ENCODE data around the gene ZNF134.

Gene ZNF134

DNA sequence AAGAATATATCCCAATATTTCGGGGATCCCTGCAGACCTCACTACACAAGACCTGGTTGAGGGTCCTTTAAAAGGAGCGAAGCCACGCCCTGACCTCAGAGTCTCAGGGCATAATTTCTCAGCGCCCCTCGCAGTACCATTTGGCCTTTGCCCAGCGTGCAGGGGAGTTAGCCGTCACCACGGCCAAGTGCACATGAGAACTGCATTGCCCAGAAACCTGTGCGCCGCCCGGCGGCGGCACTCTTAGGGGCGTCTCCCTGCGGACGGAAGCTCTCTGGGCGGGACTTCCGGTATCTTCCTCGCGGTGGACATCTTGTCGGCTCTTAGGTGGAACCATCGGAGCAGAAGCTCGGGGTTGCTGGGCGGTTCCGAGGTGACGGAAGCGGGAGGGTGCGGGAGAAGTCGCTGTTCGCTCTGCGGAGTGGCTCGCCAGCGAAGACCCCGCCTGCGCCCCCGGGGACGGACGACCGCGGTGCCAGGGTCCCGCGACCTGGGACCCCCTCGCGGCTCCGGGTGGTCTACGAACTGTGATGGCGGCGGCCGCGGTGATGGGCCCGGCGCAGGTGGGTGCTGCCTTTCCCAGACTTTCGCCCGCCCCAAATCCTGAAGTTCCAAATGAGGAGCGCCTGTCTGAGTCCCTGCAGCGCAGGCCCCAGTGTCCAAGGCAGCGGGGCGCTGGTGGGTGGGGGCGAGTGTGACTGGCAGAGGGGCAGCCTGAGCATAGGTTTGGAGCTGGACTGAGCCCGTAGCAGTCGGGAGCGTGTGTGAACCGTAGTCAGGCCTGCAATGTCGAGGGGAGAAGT is at the start of gene ZNF134:
ZNF134 (plus strand) TSS at position 302 of the 803 bp plus-strand sequence. CDS start 5,227 bp downstream, outside the sequence.
- DNase-seq (ENCODE audit: low read depth in 2 of 2), result peak; percentile 79 to 88

DNA sequence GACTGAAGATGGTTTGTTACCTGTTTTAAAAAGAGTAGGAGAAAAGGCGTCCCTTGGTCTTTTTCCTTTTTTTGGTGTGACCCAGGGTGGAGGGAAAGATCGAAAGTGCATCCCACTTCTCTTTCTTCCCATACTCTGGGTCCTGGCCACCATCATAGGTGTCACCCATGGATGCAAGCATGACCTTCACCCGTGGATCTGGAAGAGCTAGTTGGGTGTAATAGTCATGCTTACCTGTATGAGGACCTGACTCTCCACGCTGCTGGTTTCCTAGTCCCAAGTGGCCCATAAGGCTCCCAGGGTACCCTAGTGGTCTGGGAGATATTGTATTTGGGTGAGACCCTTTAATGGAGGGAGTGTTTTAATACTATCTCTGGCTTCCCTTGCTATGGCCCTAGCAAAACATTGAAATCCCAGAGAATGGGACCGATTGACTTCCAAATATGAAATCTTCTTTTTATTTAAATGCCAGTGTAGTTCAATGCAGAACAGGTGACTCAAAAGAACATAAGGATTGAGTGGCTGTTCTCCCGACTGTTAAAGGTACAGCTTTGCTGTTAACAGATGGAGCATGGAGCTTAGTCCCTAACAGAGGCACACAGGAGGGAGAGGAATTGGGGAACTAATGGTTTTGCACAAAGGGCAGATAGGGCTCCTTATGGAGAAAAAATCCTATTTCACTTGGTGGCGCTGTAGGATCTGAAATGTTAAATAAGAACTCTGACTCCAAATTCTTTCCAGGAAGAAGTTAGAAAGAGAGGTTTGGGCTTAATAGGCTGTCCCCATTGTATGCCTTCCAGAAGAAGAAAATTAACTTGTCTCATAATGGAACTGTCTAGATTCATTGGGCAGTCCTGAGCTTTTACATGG is 47.4 kb upstream of the ZNF134 start:
- no peak for DNase-seq (ENCODE audit: low read depth in 2 of 2)

DNA sequence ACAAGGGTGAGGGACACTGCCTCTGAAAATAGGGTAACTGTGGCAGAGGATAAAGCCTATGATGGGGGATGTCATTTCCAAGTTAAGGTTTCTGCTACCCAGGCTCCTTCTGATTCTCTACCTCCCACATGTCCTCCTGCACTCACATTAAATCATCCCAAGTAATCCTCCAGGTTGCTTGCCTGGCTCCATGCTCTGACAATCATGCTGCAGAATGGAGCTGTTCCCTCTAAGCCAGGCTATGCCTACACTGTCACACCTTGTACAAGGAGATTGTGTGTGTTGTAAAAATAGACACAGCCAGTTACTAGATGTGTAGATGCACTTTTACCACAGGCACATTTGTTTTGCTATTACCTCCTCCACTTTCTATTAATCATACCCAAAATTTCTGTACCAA is 43.3 kb upstream of the ZNF134 start:
- DNase-seq (ENCODE audit: low read depth in 2 of 2), result no peak

DNA sequence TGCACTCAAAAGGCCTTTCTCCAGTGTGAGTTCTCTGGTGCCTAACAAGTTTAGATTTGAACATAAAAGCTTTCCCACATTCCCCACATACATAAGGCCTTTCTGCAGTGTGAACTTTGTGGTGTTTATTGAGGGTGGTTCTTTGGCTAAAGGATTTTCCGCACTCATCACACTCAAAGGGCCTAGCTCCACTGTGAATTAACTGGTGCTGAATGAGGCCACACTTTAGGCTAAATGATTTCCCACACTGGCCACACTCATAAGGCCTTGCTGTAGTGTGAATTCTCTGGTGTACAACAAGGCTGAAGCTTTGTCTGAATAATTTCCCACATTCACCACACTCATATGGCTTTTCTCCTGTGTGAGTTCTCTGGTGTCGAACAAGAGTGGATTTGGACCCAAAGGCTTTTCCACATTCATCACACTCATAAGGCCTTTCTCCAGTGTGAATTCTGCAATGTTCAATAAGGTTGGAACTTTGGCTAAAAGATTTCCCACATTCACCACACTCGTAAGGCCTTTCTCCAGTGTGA is 41.6 kb upstream of the ZNF134 start:
- DNase-seq (ENCODE audit: low read depth in 2 of 2), result no peak

DNA sequence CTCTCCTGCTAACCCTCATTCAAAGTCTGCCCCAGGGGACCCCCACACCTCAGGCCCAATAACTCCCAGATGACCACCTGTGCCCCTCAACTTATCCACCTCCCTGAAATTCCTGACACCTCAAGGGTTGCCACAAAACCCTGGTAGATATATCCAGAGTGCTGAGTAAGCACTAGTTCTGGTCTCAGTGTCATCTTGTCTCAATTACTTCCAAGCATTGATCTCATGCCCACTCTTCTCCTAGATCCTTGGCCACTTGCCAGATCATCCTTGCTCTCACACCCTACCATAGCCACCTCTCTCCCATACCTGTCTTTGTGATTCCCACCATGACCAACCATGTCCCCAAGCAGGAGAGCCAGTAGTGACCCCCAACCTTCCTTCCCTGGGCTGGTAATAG is 37.4 kb upstream of the ZNF134 start:
- no peak for DNase-seq (ENCODE audit: low read depth in 2 of 2)

DNA sequence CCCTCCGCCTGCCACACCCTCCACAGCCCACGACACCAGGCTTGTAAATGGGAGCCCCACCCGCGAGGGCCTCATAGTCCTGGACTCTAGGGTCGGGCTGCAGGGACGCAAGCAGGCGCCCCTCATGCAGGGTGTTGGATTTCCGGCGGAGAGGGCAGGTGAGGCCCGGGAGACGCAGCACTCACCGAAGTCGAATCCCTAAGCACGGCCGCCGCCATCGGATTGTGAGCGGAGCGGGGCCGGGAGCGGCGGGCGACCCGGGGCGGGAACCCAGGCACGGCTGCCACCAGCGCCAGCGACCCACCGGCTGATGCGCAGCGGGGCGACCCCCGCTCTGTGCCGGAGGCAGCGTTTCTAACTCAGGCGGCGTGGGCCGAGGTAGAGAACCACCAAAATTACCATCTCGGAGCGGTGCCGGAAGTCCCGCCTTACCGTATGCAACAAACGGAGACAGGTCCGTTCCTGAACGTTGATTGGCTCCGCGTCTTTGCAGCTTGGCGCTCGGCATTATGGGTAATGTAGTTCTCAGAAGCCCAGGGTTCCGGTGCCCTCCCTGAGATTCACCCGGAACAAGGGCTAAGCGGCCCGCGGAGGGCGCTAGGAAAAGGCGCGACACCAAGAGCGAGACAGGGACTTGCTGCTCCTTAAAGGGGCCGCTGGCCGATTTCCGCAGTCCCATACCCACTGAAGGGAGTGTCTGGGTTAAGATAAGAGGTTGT is 35.4 kb upstream of the ZNF134 start, which contains the start of gene ZNF416:
ZNF416 (minus strand) TSS at position 425 of the 719 bp plus-strand sequence; CDS start at position 218, 207 bp downstream.
- peak; percentile 93 to 96 for DNase-seq (ENCODE audit: low read depth in 2 of 2)

DNA sequence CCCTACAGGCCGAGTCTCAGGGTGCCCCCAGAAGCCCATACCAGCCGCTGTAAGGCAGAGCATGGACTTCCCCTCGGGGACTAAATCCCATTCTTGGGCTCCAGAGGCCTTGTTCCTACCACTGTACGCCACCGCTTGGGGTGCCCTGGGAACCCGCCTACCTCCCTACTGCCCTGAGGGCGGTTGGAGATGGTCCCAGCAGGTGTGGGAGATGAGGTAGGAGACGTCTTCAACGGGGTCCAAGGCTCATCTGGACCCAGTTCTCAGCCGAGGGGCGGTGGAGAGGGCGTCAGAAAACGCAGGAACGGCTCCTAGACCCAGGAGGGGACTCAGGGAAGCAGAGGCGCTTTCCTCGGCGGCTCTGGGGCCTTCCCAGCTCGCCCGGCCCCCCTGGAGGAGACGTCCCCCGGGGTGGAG is 30.9 kb upstream of the ZNF134 start:
- no peak for DNase-seq (ENCODE audit: low read depth in 2 of 2)

DNA sequence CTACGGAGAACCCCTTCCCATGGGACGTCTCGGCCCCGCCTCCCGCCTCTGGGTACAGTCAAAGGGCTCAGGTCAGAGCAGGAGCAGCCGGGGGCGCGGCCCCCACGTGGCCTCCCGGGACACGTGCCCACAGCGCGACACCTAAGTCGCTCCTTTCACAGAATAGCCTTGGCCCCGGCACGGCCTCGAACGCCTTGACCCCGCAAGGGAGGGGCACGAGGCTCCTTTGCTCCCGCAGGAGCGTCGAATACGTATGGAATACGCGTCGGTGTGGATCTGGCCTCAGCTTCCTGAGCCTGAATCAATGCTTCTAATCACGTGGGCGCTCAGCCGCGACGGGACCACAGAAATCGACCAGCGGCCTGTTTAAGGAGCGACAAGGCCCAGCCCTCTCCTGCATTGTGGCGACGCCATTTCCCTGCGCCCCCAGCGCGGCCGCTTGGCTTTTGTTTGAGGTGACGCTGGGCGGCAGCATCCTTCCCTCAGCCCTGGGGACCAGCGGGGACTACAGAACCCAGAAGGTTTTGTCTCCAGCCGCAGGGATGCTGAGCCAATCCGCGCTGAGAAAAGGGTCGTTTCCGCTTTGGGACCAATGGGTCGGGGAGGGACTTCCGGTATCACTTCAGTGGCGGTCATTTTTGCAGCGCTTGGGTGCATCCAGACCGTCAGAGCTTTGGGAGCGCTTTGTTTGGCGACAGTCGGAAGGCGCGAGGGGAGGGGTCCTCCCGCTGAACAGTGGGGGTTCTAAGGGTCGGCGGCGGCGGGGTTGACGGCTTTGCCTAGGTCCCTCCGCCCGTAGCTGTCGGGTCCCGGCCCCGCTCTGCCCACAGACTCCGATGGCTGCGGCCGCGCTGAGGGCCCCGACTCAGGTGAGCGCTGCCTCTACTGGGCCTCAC is 30.3 kb upstream of the ZNF134 start, which contains the start of gene ZIK1:
ZIK1 (plus strand) TSS at position 625 of the 896 bp plus-strand sequence; CDS start at position 837, 212 bp downstream.
- peak; percentile 79 to 81 for DNase-seq (ENCODE audit: low read depth in 2 of 2)

DNA sequence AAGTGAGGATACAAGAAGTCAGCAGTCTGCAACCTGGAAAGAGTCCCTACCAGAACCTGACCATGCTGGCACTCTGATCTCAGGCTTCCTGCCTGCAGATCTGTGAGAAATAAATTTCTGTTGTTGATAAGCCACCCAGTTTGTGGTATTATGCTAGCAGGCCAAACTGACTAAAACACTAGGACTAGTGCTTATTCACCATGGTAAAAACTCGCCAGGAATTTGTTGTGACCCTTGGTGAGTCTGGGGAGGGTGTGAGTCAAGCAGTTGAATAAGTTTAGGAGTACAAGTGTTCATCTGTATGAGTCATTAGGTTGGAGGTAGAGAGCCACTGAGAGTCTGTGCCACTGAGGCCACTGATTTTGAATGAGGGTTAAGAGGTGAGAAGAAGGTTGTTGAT is 26.5 kb upstream of the ZNF134 start:
- no peak for DNase-seq (ENCODE audit: low read depth in 2 of 2)

DNA sequence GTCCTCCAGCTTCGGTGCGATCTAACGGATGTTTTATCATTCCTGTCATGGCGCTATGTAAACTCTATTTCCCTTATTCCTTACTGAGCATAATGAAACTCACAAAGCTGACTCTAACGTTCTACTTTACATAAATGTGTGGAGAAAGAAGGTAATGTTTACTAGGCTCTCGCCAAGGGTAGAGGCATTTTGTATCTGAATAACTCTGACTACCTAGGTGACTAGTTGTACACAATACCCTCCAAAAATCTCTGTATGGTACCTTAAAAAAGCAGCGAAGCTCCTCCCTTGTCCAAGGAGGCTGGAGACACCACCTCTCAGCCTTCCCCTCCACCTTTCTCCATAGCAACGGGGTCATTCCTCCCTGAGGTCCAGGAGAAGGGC is 14.7 kb upstream of the ZNF134 start:
- DNase-seq (ENCODE audit: low read depth in 2 of 2), result no peak

DNA sequence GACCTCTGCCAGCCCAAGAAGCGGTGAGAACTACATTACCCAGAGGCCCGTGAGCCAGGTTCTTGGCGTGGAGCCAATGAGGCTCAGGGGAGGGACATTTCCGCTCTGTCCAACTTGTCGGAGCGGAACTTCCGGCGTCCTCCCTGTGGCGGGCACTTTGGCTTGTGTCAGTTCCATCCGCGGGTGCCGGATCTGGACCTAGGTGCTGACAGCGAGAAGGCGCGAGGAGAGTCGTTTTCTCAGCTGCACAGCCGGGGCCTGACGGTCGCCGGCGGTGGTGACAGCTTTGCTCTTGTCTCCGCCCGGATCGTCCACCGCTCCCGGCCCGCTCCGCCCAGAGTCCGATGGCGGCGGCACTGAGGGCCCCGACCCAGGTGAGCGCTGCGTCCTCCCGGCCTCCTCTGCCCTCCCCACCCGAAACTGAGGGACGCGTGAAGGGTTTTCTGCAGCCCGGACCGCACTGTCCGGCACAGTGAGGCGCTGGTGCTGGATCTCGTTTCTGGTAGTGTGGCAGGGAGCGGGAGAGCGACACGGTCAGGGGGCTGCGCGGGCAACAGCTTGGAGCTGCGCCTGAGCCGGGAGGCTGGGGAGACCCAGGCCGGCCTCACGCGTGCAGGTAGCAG is 14.2 kb upstream of the ZNF134 start, which contains the start of gene ZNF530:
ZNF530 (plus strand) TSS at position 125 of the 623 bp plus-strand sequence. CDS start 4,461 bp downstream, outside the sequence.
- peak; percentile 75 to 79 for DNase-seq (ENCODE audit: low read depth in 2 of 2)

DNA sequence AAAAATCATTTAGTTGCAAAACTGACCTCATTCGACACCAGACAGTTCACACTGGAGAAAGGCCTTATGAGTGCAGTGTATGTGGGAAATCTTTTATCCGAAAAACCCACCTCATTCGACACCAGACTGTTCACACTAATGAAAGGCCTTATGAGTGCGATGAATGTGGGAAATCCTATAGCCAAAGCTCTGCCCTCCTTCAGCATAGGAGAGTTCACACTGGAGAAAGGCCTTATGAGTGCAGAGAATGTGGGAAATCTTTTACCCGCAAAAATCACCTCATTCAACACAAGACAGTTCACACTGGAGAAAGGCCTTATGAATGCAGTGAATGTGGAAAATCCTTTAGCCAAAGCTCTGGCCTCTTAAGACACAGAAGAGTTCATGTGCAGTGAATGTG is 7.1 kb upstream of the ZNF134 start:
- DNase-seq (ENCODE audit: low read depth in 2 of 2), result no peak

DNA sequence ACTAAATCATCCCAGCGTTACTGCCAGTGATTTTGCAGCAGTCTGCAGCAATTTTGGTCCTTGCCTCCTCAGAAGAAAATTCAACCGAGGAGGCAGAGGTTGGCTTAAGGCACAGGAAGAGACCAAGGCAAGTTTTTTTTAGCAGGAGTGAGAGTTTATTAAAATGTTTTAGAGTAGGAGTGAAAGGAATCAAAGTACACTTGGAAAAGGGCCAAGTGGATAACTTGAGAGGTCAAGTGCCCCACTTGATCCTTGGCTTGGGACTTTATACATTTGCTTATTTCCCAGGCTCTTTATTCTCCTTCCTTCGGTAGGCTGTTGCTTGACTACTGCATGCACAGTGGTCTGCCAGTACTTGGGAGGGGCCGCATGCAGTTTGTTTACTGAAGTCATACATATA is 2.9 kb upstream of the ZNF134 start:
- no peak for DNase-seq (ENCODE audit: low read depth in 2 of 2)

DNA sequence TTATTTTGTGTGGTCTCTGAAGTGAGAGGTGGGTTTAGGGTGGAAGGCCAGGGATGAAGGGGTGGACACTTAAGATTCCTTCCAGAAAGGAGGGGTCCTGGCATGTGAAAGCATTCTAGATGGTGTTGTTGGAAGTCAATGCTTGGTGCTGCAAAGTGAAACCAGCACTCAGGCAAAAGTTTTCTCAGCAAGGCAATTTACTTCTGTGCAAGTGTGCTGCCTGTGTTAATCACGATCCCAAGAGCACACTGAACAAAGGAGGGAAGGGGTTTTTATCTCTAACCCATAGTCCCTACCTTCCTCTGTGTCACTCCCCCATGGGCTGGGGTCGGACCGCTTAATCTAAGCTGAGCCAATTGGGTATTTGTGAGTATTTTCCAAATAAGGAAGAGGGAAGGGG is 1.3 kb downstream of the ZNF134 start:
- DNase-seq (ENCODE audit: low read depth in 2 of 2), result no peak

DNA sequence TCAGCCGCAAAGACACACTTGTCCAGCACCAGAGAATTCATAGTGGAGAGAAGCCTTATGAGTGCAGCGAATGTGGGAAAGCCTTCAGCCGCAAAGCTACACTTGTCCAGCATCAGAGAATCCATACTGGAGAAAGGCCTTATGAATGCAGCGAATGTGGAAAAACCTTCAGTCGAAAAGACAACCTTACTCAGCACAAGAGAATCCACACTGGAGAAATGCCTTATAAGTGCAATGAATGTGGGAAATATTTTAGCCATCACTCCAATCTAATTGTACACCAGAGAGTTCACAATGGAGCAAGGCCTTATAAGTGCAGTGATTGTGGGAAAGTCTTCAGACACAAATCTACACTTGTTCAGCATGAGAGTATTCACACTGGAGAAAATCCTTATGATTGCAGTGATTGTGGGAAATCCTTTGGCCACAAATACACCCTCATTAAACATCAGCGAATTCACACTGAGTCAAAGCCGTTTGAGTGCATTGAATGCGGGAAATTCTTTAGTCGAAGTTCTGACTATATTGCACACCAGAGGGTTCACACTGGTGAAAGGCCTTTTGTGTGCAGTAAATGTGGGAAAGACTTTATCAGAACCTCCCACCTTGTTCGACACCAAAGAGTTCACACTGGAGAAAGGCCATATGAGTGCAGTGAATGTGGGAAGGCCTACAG is 6.8 kb downstream of the ZNF134 start:
- no peak for DNase-seq (ENCODE audit: low read depth in 2 of 2)

DNA sequence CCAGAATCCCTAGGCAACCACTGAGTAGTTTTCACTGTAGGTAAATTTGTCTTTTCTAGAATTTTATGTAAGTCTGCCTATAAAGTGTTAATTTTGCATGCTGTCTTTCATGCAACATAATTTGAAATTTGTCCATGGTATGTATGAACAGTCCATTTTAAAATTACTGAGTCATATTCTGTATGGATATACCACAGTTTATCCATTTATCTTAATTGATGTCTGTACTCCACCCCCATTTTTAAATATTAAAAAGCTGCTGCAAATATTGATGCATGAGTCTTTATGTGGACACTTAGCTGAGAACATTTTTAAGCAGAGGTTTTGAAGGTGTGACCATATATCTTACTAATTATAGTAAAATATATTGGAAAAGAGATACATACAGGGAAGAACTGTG is 9.0 kb downstream of the ZNF134 start:
- DNase-seq (ENCODE audit: low read depth in 2 of 2), result no peak

DNA sequence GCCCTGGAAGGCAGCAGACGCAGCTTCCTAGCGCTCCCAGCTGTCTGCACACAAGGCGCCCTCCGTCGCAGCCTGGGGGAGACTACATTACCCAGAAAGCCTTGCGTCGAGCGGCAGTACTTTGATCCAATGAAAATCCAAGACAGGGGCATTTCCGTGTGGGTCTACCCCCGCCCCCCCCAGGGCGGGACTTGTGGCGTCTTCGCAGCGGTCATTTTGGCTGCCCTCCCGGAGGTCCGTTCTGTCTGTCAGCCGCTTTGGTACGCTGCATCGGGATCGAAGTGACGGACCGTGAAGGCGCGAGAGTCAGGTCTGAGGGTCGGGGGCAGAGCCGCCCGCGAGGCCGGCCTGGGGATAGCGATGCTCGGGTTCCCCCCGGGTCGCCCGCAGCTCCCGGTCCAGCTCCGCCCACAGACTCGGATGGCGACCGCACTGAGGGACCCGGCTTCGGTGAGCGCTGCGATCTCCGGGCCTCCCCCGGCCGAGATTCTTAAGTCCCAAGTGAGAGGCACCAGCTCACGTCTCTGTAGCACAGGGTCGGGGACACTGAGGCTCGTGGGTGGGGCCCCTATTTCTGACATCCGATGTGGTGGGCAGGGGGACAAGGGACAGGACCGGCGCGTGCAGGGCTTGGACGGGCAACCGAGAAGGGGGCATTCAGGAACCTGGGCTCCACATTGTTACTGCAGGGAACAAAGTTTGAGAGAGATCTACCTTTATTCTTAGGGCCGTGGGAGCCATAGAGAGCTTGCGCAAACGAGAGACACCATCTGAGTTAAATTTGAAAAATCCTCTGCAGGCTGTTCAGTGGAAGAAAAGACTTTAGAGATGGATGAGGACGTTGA is 19.2 kb downstream of the ZNF134 start, which contains the start of gene ZNF211:
ZNF211 (plus strand) TSS at position 182 of the 845 bp plus-strand sequence; CDS start at position 361, 179 bp downstream.
- DNase-seq (ENCODE audit: low read depth in 2 of 2), result peak; percentile 80 to 82

DNA sequence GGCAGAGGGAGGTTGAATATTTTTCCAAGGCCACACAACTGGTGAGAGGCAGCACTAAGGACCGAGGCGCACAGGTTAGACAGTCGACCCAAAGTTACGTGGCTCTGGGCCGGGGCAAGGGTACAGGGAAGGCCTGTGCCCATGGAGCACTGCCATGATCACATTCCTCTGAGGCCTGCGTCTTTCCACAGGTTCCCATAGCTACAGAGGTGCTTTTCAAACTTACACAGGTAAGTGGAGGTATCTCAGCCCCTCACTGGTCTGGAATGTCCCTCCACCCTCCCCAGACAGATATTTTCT is 19.7 kb downstream of the ZNF134 start:
- DNase-seq (ENCODE audit: low read depth in 2 of 2), result no peak

DNA sequence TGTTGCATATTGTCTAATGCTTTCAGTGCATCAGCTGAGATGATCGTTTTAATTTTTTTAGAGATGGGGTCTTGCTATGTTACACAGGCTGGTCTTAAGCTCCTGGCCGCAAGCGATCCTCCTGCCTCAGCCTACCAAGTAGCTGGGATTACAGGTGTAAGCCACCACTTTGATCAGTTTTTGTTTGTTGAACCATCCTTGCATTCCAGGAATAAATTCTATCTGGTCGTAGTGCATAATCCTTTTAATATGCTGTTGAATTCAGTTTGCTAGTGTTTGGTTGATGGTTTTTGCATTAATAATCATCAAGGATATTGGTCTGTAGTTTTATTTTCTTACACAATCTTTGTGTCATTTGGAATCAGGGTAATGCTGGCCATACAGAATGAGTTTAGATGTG is 23.3 kb downstream of the ZNF134 start:
- no peak for DNase-seq (ENCODE audit: low read depth in 2 of 2)
